ACC112 (cell line): ENCODE results near the gene FAM53B.

Experiments used
- H2AFZ ChIP-seq: fragments of 200-600 bp; sonication (generic); one replicate; pipeline ENCODE4 v1.6.0; 2017; ENCODE audit warnings: antibody characterized with exemption, low read length; ENCODE audit not compliant: unreplicated experiment
- H3K27ac ChIP-seq: fragments of 200-600 bp; sonication (generic); 2 replicates; pipeline ENCODE4 v1.5.1; 2014; ENCODE audit warnings: low read depth, mild to moderate bottlenecking, antibody characterized with exemption, low read length, moderate library complexity
- H3K27me3 ChIP-seq: fragments of 200-600 bp; sonication (generic); 2 replicates; pipeline ENCODE4 v1.6.1; 2014; ENCODE audit warnings: mild to moderate bottlenecking, antibody characterized with exemption, low read length, moderate library complexity, mixed read lengths; ENCODE audit not compliant: insufficient read depth
- H3K36me3 ChIP-seq: fragments of 200-600 bp; sonication (generic); 2 replicates; pipeline ENCODE4 v1.6.1; 2016; ENCODE audit warnings: mild to moderate bottlenecking, antibody characterized with exemption, low read length, moderate library complexity, mixed read lengths; ENCODE audit not compliant: insufficient read depth
- H3K4me1 ChIP-seq: fragments of 200-600 bp; sonication (generic); one replicate; pipeline ENCODE4 v1.6.1; 2016; ENCODE audit warnings: low read length, mixed read lengths; ENCODE audit not compliant: insufficient read depth, unreplicated experiment, control insufficient read depth
- H3K4me3 ChIP-seq: fragments of 200-600 bp; sonication (generic); 2 replicates; pipeline ENCODE4 v1.5.1; 2014; ENCODE audit warnings: mild to moderate bottlenecking, low read depth, low read length
- H3K79me2 ChIP-seq: fragments of 200-600 bp; sonication (generic); one replicate; pipeline ENCODE4 v1.6.0; 2016; ENCODE audit warnings: low read length; ENCODE audit not compliant: control insufficient read depth, unreplicated experiment, insufficient read depth

FAM53B gene

GRCh38 chr10:124622866-124623536, 121.2 kb downstream of the FAM53B start:
- H3K27ac ChIP-seq = no peak overlapping the region
- no peaks in the 10 kb centered on the region for H3K27me3 ChIP-seq
- no peak overlapping the region for H3K4me3 ChIP-seq
- H3K36me3 ChIP-seq = no peaks in the 10 kb centered on the region
- peaks cover 6% of the 10 kb centered on the region for H3K4me1 ChIP-seq
- H2AFZ ChIP-seq = no peak overlapping the region
- H3K79me2 ChIP-seq = no peaks in the 10 kb centered on the region

GRCh38 chr10:124622158-124622557, 122.0 kb downstream of the FAM53B start:
- H3K4me1 ChIP-seq = peaks cover 6% of the 10 kb centered on the region
- no peak overlapping the region for H2AFZ ChIP-seq
- H3K27me3 ChIP-seq = no peaks in the 10 kb centered on the region
- H3K79me2 ChIP-seq = no peaks in the 10 kb centered on the region
- H3K4me3 ChIP-seq = no peak overlapping the region
- no peaks in the 10 kb centered on the region for H3K36me3 ChIP-seq
- H3K27ac ChIP-seq = no peak overlapping the region

- Histone ChIP-seq H3K79me2 (no peaks in the 10 kb centered on the region), H3K36me3 (no peaks in the 10 kb centered on the region), H3K4me1 (peaks cover 6% of the 10 kb centered on the region), H2AFZ (no peak overlapping the region), H3K4me3 (no peak overlapping the region), H3K27ac (no peak overlapping the region), H3K27me3 (no peaks in the 10 kb centered on the region)
These were observed 122.5 kb downstream of the FAM53B start for GRCh38 chr10:124621637-124622036.

- Histone ChIP-seq H3K36me3 (no peaks in the 10 kb centered on the region), H3K27ac (no peak overlapping the region), H3K4me1 (no peaks in the 10 kb centered on the region), H2AFZ (no peak overlapping the region), H3K4me3 (no peak overlapping the region), H3K79me2 (no peaks in the 10 kb centered on the region), H3K27me3 (no peaks in the 10 kb centered on the region)
These were observed 124.2 kb downstream of the FAM53B start for GRCh38 chr10:124619802-124620490.

- Histone ChIP-seq H3K36me3 (no peaks in the 10 kb centered on the region), H3K27me3 (no peaks in the 10 kb centered on the region), H3K4me1 (no peaks in the 10 kb centered on the region), H3K79me2 (no peaks in the 10 kb centered on the region), H3K4me3 (no peak overlapping the region), H3K27ac (no peak overlapping the region), H2AFZ (no peak overlapping the region)
These were observed 125.0 kb downstream of the FAM53B start for GRCh38 chr10:124619195-124619594.

GRCh38 chr10:124618470-124619073, 125.6 kb downstream of the FAM53B start:
- H3K27ac ChIP-seq = no peak overlapping the region
- H3K4me1 ChIP-seq = no peaks in the 10 kb centered on the region

GRCh38 chr10:124616836-124617130, 127.4 kb downstream of the FAM53B start:
- Histone ChIP-seq H3K4me3 (no peak overlapping the region), H3K36me3 (no peaks in the 10 kb centered on the region), H3K4me1 (peaks cover 6% of the 10 kb centered on the region), H3K27ac (no peak overlapping the region), H3K79me2 (no peaks in the 10 kb centered on the region), H3K27me3 (no peaks in the 10 kb centered on the region), H2AFZ (no peak overlapping the region)

More at GRCh38 chr10:124618470-124619073, 125.6 kb downstream of the FAM53B start:
- Histone ChIP-seq H2AFZ (no peak overlapping the region), H3K79me2 (no peaks in the 10 kb centered on the region), H3K4me3 (no peak overlapping the region), H3K36me3 (no peaks in the 10 kb centered on the region), H3K27me3 (no peaks in the 10 kb centered on the region)

- Histone ChIP-seq H3K27ac (no peak overlapping the region), H3K4me1 (peaks cover 6% of the 10 kb centered on the region), H3K36me3 (no peaks in the 10 kb centered on the region), H3K4me3 (no peak overlapping the region), H3K27me3 (no peaks in the 10 kb centered on the region), H2AFZ (no peak overlapping the region), H3K79me2 (no peaks in the 10 kb centered on the region)
These were observed 127.9 kb downstream of the FAM53B start for GRCh38 chr10:124616040-124616835.

- Histone ChIP-seq H3K36me3 (no peaks in the 10 kb centered on the region), H3K4me1 (peaks cover 6% of the 10 kb centered on the region), H3K27ac (no peak overlapping the region), H3K79me2 (no peaks in the 10 kb centered on the region), H3K4me3 (no peak overlapping the region), H2AFZ (no peak overlapping the region), H3K27me3 (no peaks in the 10 kb centered on the region)
These were observed 128.9 kb downstream of the FAM53B start for GRCh38 chr10:124615259-124615658.

- no peaks in the 10 kb centered on the region for H3K79me2 ChIP-seq
- H3K4me3 ChIP-seq = no peak overlapping the region
- H3K36me3 ChIP-seq = no peaks in the 10 kb centered on the region
- no peak overlapping the region for H2AFZ ChIP-seq
- H3K4me1 ChIP-seq = peaks cover 6% of the 10 kb centered on the region
- no peaks in the 10 kb centered on the region for H3K27me3 ChIP-seq
- H3K27ac ChIP-seq = no peak overlapping the region
These were observed 130.0 kb downstream of the FAM53B start for GRCh38 chr10:124614003-124614659.
